SK-N-SH (cell line): ENCODE data around the gene HDGF. TPM values are rescaled to one million over a fixed set of nuclear protein-coding genes. Genes with fewer than 3 reads are reported as not detected.

Experiments
- CTCF ChIA-PET: fragments of 300-600, 350-600 bp; formaldehyde crosslinking; extraction: SDS; loops from one replicate; lab custom pipeline; 2021; lab: Yijun Ruan, JAX
- POLR2A ChIA-PET: fragments of 350-600 bp; sonication (Branson Sonifier 250); formaldehyde crosslinking; extraction: SDS; loops from one replicate; lab custom pipeline; 2020; ENCODE audit warnings: antibody characterized with exemption, inconsistent platforms; lab: Yijun Ruan, JAX
- DNase-seq: peaks from one replicate; pipeline ENCODE4 v3.0.0; 2012
- H2AFZ ChIP-seq: fragments of 200-600 bp; sonication (generic); 2 replicates; pipeline ENCODE4 v1.8.1; 2016; ENCODE audit warnings: antibody characterized with exemption, mild to moderate bottlenecking, low read depth
- H3F3A ChIP-seq: fragments of 200-600 bp; sonication (generic); replicated peaks from 2 replicates; pipeline ENCODE3; 2016; ENCODE audit warnings: antibody characterized with exemption, mild to moderate bottlenecking; ENCODE audit not compliant: insufficient read depth
- H3K27ac ChIP-seq, 2 experiments: fragments of 200-500 bp in 1 of 2; fragments of 200-600 bp in 1 of 2; sonication (Bioruptor generic) in 1 of 2; sonication (generic), shearing (Covaris generic) in 1 of 2; 2 replicates each; pipeline versions ENCODE4 v1.5.1 to v1.6.1; 2014 to 2016; ENCODE audit warnings: low read depth in 2 of 2, inconsistent platforms in 1 of 2, low read length in 1 of 2, mild to moderate bottlenecking in 1 of 2, mixed read lengths in 1 of 2
- H3K27me3 ChIP-seq: fragments of 200-600 bp; sonication (generic), shearing (Covaris generic); 2 replicates; pipeline ENCODE4 v1.6.1; 2016; ENCODE audit warnings: mixed run types; ENCODE audit not compliant: insufficient read depth
- H3K36me3 ChIP-seq, 2 experiments: fragments of 200-500 bp in 1 of 2; fragments of 200-600 bp in 1 of 2; sonication (Bioruptor generic) in 1 of 2; sonication (generic) in 1 of 2; replicated peaks in 1 of 2; 2 replicates each; pipeline versions ENCODE3 to v1.5.1; 2014 to 2016; ENCODE audit warnings: low read length in 1 of 2, mild to moderate bottlenecking in 1 of 2; ENCODE audit not compliant: insufficient read depth in 2 of 2, control insufficient read depth in 1 of 2
- H3K4me1 ChIP-seq, 2 experiments: fragments of 200-500 bp in 1 of 2; fragments of 200-600 bp in 1 of 2; sonication (Bioruptor generic) in 1 of 2; sonication (generic), shearing (Covaris generic) in 1 of 2; 2 replicates each; pipeline versions ENCODE4 v1.5.1 to v1.6.1; 2014 to 2016; ENCODE audit warnings: low read depth in 1 of 2, low read length in 1 of 2, mixed run types in 1 of 2; ENCODE audit not compliant: insufficient read depth in 2 of 2, control insufficient read depth in 1 of 2
- H3K4me2 ChIP-seq: fragments of 200-600 bp; sonication (generic), shearing (Covaris generic); 2 replicates; pipeline ENCODE4 v1.6.1; 2017; ENCODE audit warnings: mixed run types
- H3K4me3 ChIP-seq, 2 experiments: fragments of 200-500 bp in 1 of 2; fragments of 200-600 bp in 1 of 2; sonication (Bioruptor generic) in 1 of 2; sonication (generic), shearing (Covaris generic) in 1 of 2; 2 replicates each; pipeline versions ENCODE4 v1.5.1 to v1.8.1; 2014 to 2016; ENCODE audit warnings: low read depth in 2 of 2, inconsistent platforms in 1 of 2, low read length in 1 of 2, mild to moderate bottlenecking in 1 of 2, mixed read lengths in 1 of 2, moderate library complexity in 1 of 2
- H3K79me2 ChIP-seq: fragments of 200-600 bp; sonication (generic); 2 replicates; pipeline ENCODE4 v1.8.1; 2017; ENCODE audit warnings: mild to moderate bottlenecking; ENCODE audit not compliant: insufficient read depth
- H3K9ac ChIP-seq: fragments of 200-600 bp; sonication (generic); 2 replicates; pipeline ENCODE4 v1.6.1; 2017; ENCODE audit warnings: mixed run types
- H3K9me2 ChIP-seq: fragments of 200-600 bp; sonication (generic); 2 replicates; pipeline ENCODE4 v1.6.1; 2017; ENCODE audit warnings: mixed run types
- H3K9me3 ChIP-seq: fragments of 200-600 bp; sonication (generic); 2 replicates; pipeline ENCODE4 v1.6.1; 2017; ENCODE audit warnings: mixed run types, mild to moderate bottlenecking, moderate library complexity
- H4K20me1 ChIP-seq: fragments of 200-600 bp; sonication (generic); 2 replicates; pipeline ENCODE4 v1.6.1; 2017; ENCODE audit warnings: mild to moderate bottlenecking, mixed run types; ENCODE audit not compliant: insufficient read depth
- CHD2 ChIP-seq: fragments of 150-350 bp; IDR thresholded peaks from 2 replicates; pipeline ENCODE4 v1.6.1; 2018; ENCODE audit warnings: low read length; ENCODE audit not compliant: partially characterized antibody
- ELF1 ChIP-seq: IDR thresholded peaks from 2 replicates; pipeline ENCODE4 v1.4.0; 2012
- EP300 ChIP-seq, 2 experiments: IDR thresholded peaks; 2 replicates each; pipeline versions ENCODE4 v1.4.0 to v1.6.1; 2012; ENCODE audit warnings: borderline replicate concordance in 1 of 2, low read depth in 1 of 2, low read length in 1 of 2
- FOXJ3 ChIP-seq: sonication (generic); formaldehyde crosslinking; IDR thresholded peaks from 2 replicates; pipeline ENCODE4 v1.5.1; 2020; ENCODE audit warnings: mild to moderate bottlenecking, missing genetic modification reagents
- GABPA ChIP-seq: IDR thresholded peaks from 2 replicates; pipeline ENCODE4 v1.4.0; 2012; ENCODE audit warnings: low read depth, mild to moderate bottlenecking
- GATA2 ChIP-seq: sonication (generic); formaldehyde crosslinking; IDR thresholded peaks from 2 replicates; pipeline ENCODE4 v1.5.0; 2020; ENCODE audit warnings: mild to moderate bottlenecking, missing genetic modification reagents
- MAX ChIP-seq: IDR thresholded peaks from 2 replicates; pipeline ENCODE4 v1.4.0; 2012; ENCODE audit warnings: low read depth
- MXI1 ChIP-seq: IDR thresholded peaks from 2 replicates; pipeline ENCODE4 v1.6.1; 2012; ENCODE audit warnings: mild to moderate bottlenecking, low read depth, low read length, improper control_type of control experiment
- NFIC ChIP-seq: IDR thresholded peaks from 2 replicates; pipeline ENCODE4 v1.4.0; 2012; ENCODE audit warnings: borderline replicate concordance
- NRF1 ChIP-seq: IDR thresholded peaks from 2 replicates; pipeline ENCODE4 v1.6.1; 2012; ENCODE audit warnings: low read depth, mild to moderate bottlenecking, low read length
- PBX3 ChIP-seq: IDR thresholded peaks from 2 replicates; pipeline ENCODE4; 2012
- REST ChIP-seq: IDR thresholded peaks from 2 replicates; pipeline ENCODE4 v1.6.1; 2012; ENCODE audit warnings: mild to moderate bottlenecking, low read depth, low read length, moderate library complexity
- SIN3A ChIP-seq: IDR thresholded peaks from 2 replicates; pipeline ENCODE4 v1.6.1; 2012; ENCODE audit warnings: low read depth, mild to moderate bottlenecking, low read length, moderate library complexity, borderline replicate concordance
- TAF1 ChIP-seq: IDR thresholded peaks from 2 replicates; pipeline ENCODE4 v1.6.1; 2012; ENCODE audit warnings: low read depth, mild to moderate bottlenecking, low read length, moderate library complexity, borderline replicate concordance
- TCF12 ChIP-seq: IDR thresholded peaks from 2 replicates; pipeline ENCODE4 v1.4.0; 2012
- TEAD4 ChIP-seq: IDR thresholded peaks from 2 replicates; pipeline ENCODE4 v1.4.0; 2012; ENCODE audit warnings: mild to moderate bottlenecking, borderline replicate concordance; ENCODE audit not compliant: insufficient read depth
- YY1 ChIP-seq: IDR thresholded peaks from 2 replicates; pipeline ENCODE4 v1.4.0; 2012; ENCODE audit warnings: low read depth, mild to moderate bottlenecking
- ZBTB33 ChIP-seq: IDR thresholded peaks from 2 replicates; pipeline ENCODE4 v1.4.0; 2012; ENCODE audit warnings: low read depth, borderline replicate concordance
- WGBS: methylation state at CpG from one replicate; pipeline ENCODE4 v1.1.6; 2017; ENCODE audit warnings: low lambda C conversion rate; 5-methylcytosine and 5-hydroxymethylcytosine counted together
- polyA plus RNA-seq, 3 experiments: library from polyadenylated mRNA; depleted of rRNA; stranded (reverse); fragments of >200 nt; gene quantifications; 2 replicates each; pipeline ENCODE4 v1.2.3, GENCODE V29; 2012
- TF ChIP-seq, protein P1 (sequence below): fragments of 150-350 bp; IDR thresholded peaks from 2 replicates; pipeline ENCODE4 v1.6.1; 2017; ENCODE audit warnings: antibody characterized with exemption, low read length, low read depth, borderline replicate concordance

HDGF gene
- polyA plus RNA-seq, 1 of the 3 experiments (the other 2 are of a cell fraction): 152 TPM

DNA sequence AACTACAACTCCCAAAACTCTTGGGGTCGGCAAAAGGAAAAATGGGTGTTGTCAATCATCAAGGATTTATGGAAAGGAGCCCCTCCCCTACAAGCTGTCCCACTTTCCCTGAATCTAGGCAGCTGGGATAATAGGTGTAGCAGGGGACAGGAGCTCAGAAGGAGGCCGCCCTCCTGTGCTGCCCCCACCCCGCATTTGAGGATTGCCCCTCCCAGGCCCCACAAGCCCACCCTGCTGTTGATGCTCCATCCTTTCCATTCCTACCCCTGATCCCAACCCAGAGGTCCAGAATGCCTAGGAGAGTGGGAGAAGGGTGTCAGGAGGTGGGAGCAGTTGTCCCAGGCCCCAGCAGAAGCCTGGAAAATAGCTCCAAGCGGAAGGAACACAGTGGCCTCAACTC, 8.7 kb downstream of the HDGF start:
- H3K9ac ChIP-seq: no peak overlapping the region
- H3K4me1 ChIP-seq: peaks cover 21 to 30% of the 10 kb centered on the region in 2 experiments
- H3K36me3 ChIP-seq: peaks cover 20 to 55% of the 10 kb centered on the region in 2 experiments
- no peaks in the 10 kb centered on the region for H3K9me2 ChIP-seq
- 93% methylated on average over 2 of the region's 4 CpGs for WGBS
- H3K27ac ChIP-seq: peak overlapping the region in 1 of 2 experiments; percentile 82; a peak in 3 of 4 replicates
- TF ChIP-seq TAF1 (no peak), EP300 (IDR thresholded peaks at IDR 0.05; ENCODE audit: borderline replicate concordance in 1 of 2, low read depth in 1 of 2, low read length in 1 of 2) (no peak)
- no peaks in the 10 kb centered on the region for H3K9me3 ChIP-seq
- no peak for DNase-seq
- H3K4me3 ChIP-seq: no peak overlapping the region
- no peaks in the 10 kb centered on the region for H4K20me1 ChIP-seq
- H3F3A ChIP-seq: peaks cover 38% of the 10 kb centered on the region
- POLR2A ChIA-PET: no interaction called here
- H3K4me2 ChIP-seq: no peak overlapping the region
- peaks cover 60% of the 10 kb centered on the region for H3K79me2 ChIP-seq
- CTCF ChIA-PET: interaction anchor here (1.7 to 8.6 kb wide), 4 partner anchors 14 to 96 kb away, joined by 4 to 42 read pairs (median 14); partner anchors contain the start of genes ISG20L2 and METTL25B
- H3K27me3 ChIP-seq: no peaks in the 10 kb centered on the region
- no peak overlapping the region for H2AFZ ChIP-seq

- TF ChIP-seq, protein P1, sequence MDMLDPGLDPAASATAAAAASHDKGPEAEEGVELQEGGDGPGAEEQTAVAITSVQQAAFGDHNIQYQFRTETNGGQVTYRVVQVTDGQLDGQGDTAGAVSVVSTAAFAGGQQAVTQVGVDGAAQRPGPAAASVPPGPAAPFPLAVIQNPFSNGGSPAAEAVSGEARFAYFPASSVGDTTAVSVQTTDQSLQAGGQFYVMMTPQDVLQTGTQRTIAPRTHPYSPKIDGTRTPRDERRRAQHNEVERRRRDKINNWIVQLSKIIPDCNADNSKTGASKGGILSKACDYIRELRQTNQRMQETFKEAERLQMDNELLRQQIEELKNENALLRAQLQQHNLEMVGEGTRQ: no peak
- TF ChIP-seq ELF1 (no peak), SIN3A (no peak), REST (no peak), MXI1 (no peak), TCF12 (no peak), CHD2 (no peak), ZBTB33 (no peak), PBX3 (no peak), TAF1 (no peak), GATA2 (CRISPR knock-in tag) (no peak), NFIC (no peak), EP300 (IDR thresholded peaks at IDR 0.05; ENCODE audit: borderline replicate concordance in 1 of 2, low read depth in 1 of 2, low read length in 1 of 2) (no peak), GABPA (no peak), FOXJ3 (CRISPR knock-in tag) (no peak), TEAD4 (no peak), MAX (no peak), YY1 (no peak), NRF1 (no peak)
- TF ChIP-seq, all 33 proteins: peak for 0
- Histone ChIP-seq H3K4me3 (no peak overlapping the region), H3F3A (peaks cover 32% of the 10 kb centered on the region), H3K9me2 (no peaks in the 10 kb centered on the region), H4K20me1 (no peaks in the 10 kb centered on the region), H3K9me3 (no peaks in the 10 kb centered on the region), H3K79me2 (peaks cover 53% of the 10 kb centered on the region), H3K27me3 (no peaks in the 10 kb centered on the region), H3K36me3 (peaks cover 25 to 62% of the 10 kb centered on the region in 2 experiments), H3K27ac (peak overlapping the region; percentile 82 to 90), H3K4me2 (peak overlapping the region; percentile 71; the same call in 1 of the 2 replicates), H3K4me1 (peaks cover 14 to 23% of the 10 kb centered on the region in 2 experiments), H3K9ac (no peak overlapping the region), H2AFZ (no peak overlapping the region)
- 94% methylated on average over 3 of the region's 3 CpGs for WGBS
- ChIA-PET POLR2A (interaction anchor here (1.8 kb wide), 1 partner anchor 25 kb away, joined by 27 read pairs; the partner anchor contains the start of gene PRCC), CTCF (interaction anchor here (1.1 to 8.6 kb wide), 7 partner anchors 14 to 148 kb away, joined by 4 to 42 read pairs (median 11); partner anchors contain the start of genes ISG20L2, METTL25B and NTRK1)
- no peak for DNase-seq
Measured at GRCh38 chr1:156742017-156742416, 9.5 kb downstream of the HDGF start.
